Lower leg skin (tissue), 4 donors: ENCODE results near the gene SECTM1. TPM values are rescaled to one million over a fixed set of nuclear protein-coding genes. Genes with fewer than 3 reads are reported as not detected.
A peak's percentile ranks its signal among the peaks of the same experiment; 100 is the strongest.

Source experiments
- DNase-seq, 2 donors: peaks; one replicate each; pipeline ENCODE4 v3.0.0-alpha.2; 2019; ENCODE audit warnings: low spot score in 2 of 2
- H3K4me3 ChIP-seq: fragments of 200-600 bp; sonication (generic); 2 replicates; pipeline ENCODE4 v1.5.1; 2017; ENCODE audit warnings: mild to moderate bottlenecking, low read depth; ENCODE audit not compliant: poor library complexity, severe bottlenecking
- CTCF ChIP-seq, 3 donors: fragments of 450-650 bp; IDR thresholded peaks; one replicate each; pipeline ENCODE4 v1.5.1; 2016; ENCODE audit warnings: antibody characterized with exemption in 3 of 3, mild to moderate bottlenecking in 3 of 3, moderate library complexity in 2 of 3
- POLR2A ChIP-seq, 2 donors: fragments of 450-650 bp; IDR thresholded peaks; one replicate each; pipeline ENCODE4 v1.6.1; 2016 to 2017; ENCODE audit warnings: antibody characterized with exemption in 2 of 2, mild to moderate bottlenecking in 1 of 2, moderate library complexity in 1 of 2
- WGBS, 2 donors: methylation state at CpG; one replicate each; pipeline ENCODE4 v1.1.5; 2018; 5-methylcytosine and 5-hydroxymethylcytosine counted together
- intact Hi-C: fragments of 100-400 bp; cut with DNase I; formaldehyde crosslinking; loops from one replicate; pipeline ENCODE4 v1.15.0; 2023; ENCODE audit warnings: low total_unique reads
- total RNA-seq, 4 donors: library from RNA; depleted of rRNA; stranded (reverse); fragments of >200 nt; gene quantifications; one replicate each; pipeline ENCODE4 v1.1.0, GENCODE V29; 2016

SECTM1 gene
- total RNA-seq, 4 donors from 2014 or later = 12.4 to 16.3 (median 14.5) TPM

- no peak for TF ChIP-seq CTCF (IDR thresholded peaks at IDR 0.05)
- TF ChIP-seq POLR2A (IDR thresholded peaks at IDR 0.05) = no peak
- intact Hi-C loops = loop anchor here (10.0 kb wide), 1 partner anchor 79 kb away; no protein-coding TSS in a partner anchor
Measured at GRCh38 chr17:82314012-82314726, 19.4 kb downstream of the SECTM1 start.

GRCh38 chr17:82313195-82314011, 20.2 kb downstream of the SECTM1 start:
- TF ChIP-seq POLR2A (IDR thresholded peaks at IDR 0.05) = no peak
- H3K4me3 ChIP-seq = no peak overlapping the region
- 87 to 88% methylated on average over 27 to 28 of the region's 28 CpGs for WGBS, 2 donors
- intact Hi-C loops = loop anchor here (10.0 kb wide), 1 partner anchor 79 kb away; no protein-coding TSS in a partner anchor
- DNase-seq = no peak

More at GRCh38 chr17:82314012-82314726, 19.4 kb downstream of the SECTM1 start:
- no peak overlapping the region for H3K4me3 ChIP-seq
- DNase-seq = no peak
- 69 to 73% methylated on average over 20 to 27 of the region's 27 CpGs for WGBS, 2 donors

GRCh38 chr17:82311971-82312370, 21.6 kb downstream of the SECTM1 start:
- no peak for DNase-seq
- 93 to 96% methylated on average over 13 of the region's 13 CpGs for WGBS, 2 donors
- no peak overlapping the region for H3K4me3 ChIP-seq
- intact Hi-C loops = loop anchor here (10.0 kb wide), 1 partner anchor 77 kb away; no protein-coding TSS in a partner anchor
- TF ChIP-seq POLR2A (IDR thresholded peaks at IDR 0.05) = no peak
- no peak for TF ChIP-seq CTCF (IDR thresholded peaks at IDR 0.05)

- H3K4me3 ChIP-seq = no peak overlapping the region
- TF ChIP-seq POLR2A (IDR thresholded peaks at IDR 0.05) (no peak), CTCF (IDR thresholded peaks at IDR 0.05) (no peak)
- WGBS, 2 donors = 84 to 86% methylated on average over 21 of the region's 21 CpGs
- intact Hi-C loops = loop anchor here (10.0 kb wide), 1 partner anchor 76 kb away; no protein-coding TSS in a partner anchor
- no peak for DNase-seq
Measured at GRCh38 chr17:82310877-82311276, 22.7 kb downstream of the SECTM1 start.

- no peak for DNase-seq
- H3K4me3 ChIP-seq = no peak overlapping the region
- TF ChIP-seq POLR2A (IDR thresholded peaks at IDR 0.05) (no peak), CTCF (IDR thresholded peaks at IDR 0.05) (peak in 1 of 3 donors; percentile 7)
- intact Hi-C loops = loop anchor here (10.0 kb wide), 1 partner anchor 75 kb away; no protein-coding TSS in a partner anchor
- 78 to 79% methylated on average over 27 of the region's 27 CpGs for WGBS, 2 donors
Measured at GRCh38 chr17:82309656-82310570, 23.7 kb downstream of the SECTM1 start.
